Activated T-cell treated with anti-CD3 and anti-CD28 coated beads for 24 hours (primary cell): Measurements from ENCODE around the gene TMEM132D.
"Not testable (repeated sequence)": the region's sequence is repeated elsewhere in the genome, so short reads cannot be mapped to it uniquely, and the experiment has no call there.

ENCODE experiments used
- DNase-seq: peaks from one replicate; pipeline ENCODE4 v3.0.0-alpha.2; 2020; ENCODE audit warnings: low read depth

TMEM132D gene

DNA sequence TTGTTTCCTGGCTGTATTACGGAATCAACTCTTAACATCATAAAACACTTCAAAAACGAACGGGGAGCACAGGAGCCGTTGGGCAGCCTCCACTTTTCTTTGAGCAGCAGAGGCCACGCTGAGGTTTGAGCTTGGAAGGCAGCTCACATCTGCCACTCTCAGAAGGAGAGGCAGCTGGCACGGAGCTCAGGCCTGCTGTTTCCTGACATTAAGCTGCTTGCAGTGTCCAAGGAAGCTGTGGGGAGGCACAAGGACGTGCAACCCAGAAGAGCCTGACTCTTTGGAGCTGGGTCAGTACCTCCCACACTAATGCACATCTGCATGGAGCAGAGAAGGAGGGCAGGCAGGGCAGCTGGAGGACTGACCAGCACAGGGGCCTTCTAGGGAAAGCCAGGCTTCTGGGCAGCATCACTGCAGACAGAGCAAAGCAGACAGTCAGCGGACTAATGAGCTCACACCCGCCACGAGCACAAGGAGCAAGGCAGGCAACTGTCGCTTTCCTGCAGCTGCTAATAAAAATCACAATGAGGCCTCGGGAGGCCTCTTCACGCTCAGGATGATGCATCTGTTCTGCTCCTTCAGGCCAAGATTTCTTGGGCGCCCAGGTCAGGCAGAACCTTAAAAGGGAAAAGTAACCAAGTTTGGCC is 839.5 kb downstream of the TMEM132D start:
- no peak for DNase-seq

DNA sequence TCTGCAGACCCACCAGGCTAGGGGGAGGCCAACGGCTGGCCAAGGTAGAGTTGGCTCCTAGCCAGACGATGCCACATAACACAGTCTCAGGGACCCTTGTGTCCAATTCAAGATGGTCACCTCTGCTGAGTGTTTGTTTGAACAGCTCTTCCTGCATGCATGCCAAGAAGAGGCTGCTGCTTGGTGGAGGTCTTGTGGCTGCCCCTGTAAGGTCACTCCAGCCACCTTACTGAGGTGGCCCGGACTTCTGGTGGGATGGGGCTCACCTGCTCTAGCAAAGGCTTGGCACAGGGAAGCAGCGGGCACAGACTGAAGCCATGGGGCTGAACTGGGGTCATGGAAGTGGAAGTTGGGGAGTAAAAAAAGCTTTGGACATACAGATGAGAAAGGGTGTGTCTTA is 840.2 kb downstream of the TMEM132D start:
- no peak for DNase-seq

DNA sequence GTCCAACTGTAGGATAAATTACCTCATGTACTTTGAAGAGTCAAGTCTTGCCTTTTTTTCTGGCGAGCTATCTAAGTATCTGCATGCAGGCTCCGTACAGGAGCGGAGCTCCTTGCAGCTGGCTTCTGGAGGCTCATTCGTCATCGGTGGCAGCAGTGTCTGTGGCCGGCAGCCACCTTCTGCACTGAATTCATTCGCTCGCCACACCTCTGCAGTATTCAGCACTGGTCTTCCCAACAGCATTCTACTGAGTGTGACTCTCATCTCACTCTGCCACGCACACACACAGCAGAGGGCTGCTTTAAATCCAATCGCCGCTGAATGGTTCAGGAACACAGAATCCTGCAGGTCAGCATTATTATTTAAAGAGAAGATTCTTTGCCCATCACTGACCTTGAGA is 850.6 kb downstream of the TMEM132D start:
- DNase-seq: no peak

DNA sequence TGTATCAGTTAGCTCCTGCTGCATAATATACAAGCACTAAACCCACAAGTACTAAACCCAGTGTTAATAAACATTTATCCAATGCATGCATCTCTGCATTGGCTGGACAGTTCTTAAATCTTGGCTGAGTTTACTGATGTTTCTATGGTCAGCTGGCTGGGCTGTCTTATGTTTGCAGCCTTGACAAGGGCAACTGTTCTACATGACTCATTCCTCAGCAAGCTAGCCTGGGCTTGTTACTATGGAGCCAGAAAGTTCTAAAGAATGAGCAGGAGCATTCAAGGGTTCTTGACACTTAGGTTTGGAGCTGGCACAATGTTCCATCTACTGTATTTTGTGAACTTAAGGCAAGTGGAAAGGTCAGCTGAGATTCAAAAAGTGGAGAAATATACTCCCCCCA is 851.5 kb downstream of the TMEM132D start:
- no peak for DNase-seq

DNA sequence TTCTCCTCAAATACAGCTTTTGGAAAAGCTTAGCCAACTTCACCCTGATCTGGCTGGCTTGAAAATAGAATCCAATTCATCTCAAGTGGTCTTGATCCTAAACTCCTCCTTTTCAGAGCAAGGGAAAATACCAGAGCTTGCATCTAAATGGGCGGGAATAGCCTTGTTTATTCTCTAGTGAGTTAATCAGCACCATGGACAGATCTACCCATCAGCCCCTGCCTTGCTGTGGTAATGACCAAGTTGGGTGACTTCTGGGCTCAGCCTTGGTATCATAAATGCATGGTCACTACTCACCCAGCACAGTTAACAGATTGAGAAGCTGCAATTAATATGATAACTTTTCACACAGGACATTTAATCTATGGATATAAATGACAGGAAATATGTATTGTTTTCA is 853.9 kb downstream of the TMEM132D start:
- DNase-seq: no peak

DNA sequence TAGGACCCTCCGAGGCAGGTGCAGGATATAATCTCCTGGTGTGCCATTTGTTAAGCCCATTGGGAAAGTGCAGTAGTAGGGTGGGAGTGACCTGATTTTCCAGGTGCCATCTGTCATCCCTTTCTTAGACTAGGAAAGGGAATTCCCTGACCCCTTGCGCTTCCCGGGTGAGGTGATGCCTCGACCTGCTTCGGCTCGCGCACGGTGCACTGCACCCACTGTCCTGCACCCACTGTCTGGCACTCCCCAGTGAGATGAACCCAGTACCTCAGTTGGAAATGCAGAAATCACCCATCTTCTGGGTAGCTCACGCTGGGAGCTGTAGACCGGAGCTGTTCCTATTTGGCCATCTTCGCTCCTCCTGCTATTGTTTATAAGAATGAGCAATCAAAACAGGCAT is 860.5 kb downstream of the TMEM132D start:
- not testable (repeated sequence) for DNase-seq

DNA sequence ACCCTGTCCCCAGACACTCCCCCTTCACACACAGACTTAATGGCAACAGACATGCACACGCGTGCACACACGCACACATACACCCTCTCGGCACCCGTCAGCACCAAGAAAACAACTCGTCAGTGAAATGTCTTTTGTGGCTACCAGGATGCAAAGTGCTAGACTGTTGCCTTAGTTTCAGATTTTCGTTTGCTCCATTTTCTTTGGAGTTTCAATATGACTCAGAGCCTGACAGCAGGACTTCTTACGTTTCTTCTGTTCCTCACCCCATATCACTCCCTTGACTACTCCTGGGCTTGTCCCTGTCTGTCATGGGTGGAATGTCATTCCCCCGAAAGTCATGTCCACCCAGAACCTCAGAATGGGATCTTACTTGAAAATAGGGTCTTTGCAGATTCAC is 867.7 kb downstream of the TMEM132D start:
- DNase-seq: no peak

DNA sequence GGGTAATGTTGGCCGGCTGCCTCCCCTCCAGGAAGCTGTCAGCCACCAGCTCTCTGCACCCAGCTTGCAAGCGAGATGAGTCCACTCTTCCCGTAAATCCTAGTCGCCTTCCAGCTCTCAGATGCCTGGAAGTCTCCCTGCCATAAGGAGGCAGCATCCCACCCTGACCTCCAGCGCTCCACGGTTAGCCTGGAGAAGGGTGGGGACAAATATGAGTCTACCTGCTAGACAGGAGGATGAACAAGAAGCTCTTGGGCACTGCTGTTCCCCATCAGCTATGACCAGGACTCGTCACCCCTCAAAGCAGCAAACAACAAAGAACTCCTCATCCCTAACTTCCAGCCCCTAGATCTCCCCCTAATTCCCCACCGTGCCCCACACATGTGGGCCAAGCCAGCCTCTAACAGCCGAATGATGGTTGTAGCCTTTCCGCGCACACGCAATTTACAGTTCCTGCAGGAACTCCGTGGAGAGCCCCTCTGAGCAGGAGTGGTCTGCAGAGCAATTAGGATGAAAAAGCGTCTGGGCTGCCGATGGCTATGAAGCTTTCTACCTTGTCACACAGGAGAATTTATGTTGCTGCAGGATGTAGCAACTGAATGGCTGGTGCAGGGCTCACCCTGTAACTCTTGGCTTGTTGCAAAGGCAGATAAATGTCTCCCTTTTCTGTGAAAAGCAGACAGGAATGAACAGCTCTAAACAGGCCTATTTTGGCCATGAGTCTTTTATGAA is 869.1 kb downstream of the TMEM132D start:
- DNase-seq: no peak

DNA sequence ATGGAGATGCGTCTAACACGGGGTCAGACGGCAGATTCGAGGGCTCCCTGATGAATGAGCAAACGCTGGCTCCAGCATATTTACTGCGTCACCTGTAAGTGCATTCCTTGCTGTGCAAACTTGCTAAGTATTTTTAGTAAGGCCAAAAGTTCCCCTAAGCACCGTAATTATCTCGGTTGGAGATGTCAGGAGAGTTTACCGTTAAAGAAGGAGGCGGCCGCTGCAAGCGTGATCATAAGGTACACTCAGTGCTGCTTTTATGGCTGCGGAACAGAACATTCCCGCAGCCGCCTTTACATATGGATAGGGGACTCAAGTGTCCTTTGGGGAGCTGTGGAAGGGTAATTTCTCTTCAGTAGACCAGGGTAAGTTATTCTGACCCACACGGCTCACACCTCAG is 875.0 kb downstream of the TMEM132D start:
- no peak for DNase-seq

DNA sequence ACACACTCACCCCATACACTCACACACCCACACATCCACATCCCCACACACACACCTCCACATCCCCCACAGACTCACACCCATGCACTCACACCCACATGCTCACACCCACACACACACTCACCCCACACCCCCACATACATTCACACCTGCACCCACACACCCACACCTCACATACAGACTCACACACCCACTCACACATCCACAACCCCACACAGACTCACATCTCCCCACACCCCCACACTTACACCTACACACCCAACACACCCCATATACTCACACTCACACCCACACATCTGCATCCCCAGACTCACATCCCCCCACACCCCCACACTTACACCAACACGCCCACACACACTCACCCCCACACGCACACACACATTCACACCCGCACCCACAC is 878.8 kb downstream of the TMEM132D start:
- no peak for DNase-seq
